ENCODE measurements around the gene RBFA.

DNA sequence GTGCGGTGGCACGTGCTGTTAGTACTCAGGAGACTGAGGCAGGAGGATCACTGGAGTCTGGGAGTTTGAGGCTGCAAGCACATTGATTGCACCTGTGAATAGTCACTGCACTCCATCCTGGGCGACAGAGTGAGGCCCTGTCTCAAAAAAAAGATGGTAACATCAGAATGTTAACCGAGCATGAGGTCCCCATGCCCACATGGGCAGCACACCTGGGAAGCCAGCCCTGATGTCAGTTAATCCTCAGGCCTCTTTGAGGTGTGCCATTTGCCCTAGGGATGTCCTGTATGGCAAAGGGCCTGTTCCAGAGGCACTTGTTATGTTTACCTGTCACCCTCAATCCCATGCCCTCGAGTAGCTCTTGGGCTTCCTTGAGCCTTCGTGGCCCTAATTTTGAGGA, 16.6 kb downstream of the RBFA start:
- no peak for TF ChIP-seq USF2 (IDR thresholded peaks at IDR 0.05; ENCODE audit: borderline replicate concordance, low read depth, low read length)
- TF ChIP-seq EP300 (IDR thresholded peaks at IDR 0.05; ENCODE audit: borderline replicate concordance in 1 of 2, low read depth in 1 of 2, low read length in 1 of 2): no peak
- TF ChIP-seq, protein P1, sequence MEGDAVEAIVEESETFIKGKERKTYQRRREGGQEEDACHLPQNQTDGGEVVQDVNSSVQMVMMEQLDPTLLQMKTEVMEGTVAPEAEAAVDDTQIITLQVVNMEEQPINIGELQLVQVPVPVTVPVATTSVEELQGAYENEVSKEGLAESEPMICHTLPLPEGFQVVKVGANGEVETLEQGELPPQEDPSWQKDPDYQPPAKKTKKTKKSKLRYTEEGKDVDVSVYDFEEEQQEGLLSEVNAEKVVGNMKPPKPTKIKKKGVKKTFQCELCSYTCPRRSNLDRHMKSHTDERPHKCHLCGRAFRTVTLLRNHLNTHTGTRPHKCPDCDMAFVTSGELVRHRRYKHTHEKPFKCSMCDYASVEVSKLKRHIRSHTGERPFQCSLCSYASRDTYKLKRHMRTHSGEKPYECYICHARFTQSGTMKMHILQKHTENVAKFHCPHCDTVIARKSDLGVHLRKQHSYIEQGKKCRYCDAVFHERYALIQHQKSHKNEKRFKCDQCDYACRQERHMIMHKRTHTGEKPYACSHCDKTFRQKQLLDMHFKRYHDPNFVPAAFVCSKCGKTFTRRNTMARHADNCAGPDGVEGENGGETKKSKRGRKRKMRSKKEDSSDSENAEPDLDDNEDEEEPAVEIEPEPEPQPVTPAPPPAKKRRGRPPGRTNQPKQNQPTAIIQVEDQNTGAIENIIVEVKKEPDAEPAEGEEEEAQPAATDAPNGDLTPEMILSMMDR (IDR thresholded peaks at IDR 0.05): no peak
- TF ChIP-seq JUND (IDR thresholded peaks at IDR 0.05): no peak
- TF ChIP-seq SMC3 (IDR thresholded peaks at IDR 0.05; ENCODE audit: low read depth, low read length): no peak
- TF ChIP-seq, protein P2, sequence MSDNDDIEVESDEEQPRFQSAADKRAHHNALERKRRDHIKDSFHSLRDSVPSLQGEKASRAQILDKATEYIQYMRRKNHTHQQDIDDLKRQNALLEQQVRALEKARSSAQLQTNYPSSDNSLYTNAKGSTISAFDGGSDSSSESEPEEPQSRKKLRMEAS (IDR thresholded peaks at IDR 0.05; ENCODE audit: low read depth): no peak
- TF ChIP-seq POLR2AphosphoS5 (IDR thresholded peaks at IDR 0.05; ENCODE audit: low read depth, low read length): no peak
- no peak for TF ChIP-seq FOSL2 (IDR thresholded peaks at IDR 0.05; ENCODE audit: borderline replicate concordance, low read depth)
- TF ChIP-seq TAF1 (IDR thresholded peaks at IDR 0.05; ENCODE audit: borderline replicate concordance, low read depth, low read length): no peak
- TF ChIP-seq RFX5 (IDR thresholded peaks at IDR 0.05; ENCODE audit: low read length): no peak
- no peak for TF ChIP-seq NRF1 (IDR thresholded peaks at IDR 0.05; ENCODE audit: low read depth, low read length)
- TF ChIP-seq REST (IDR thresholded peaks at IDR 0.05; ENCODE audit: low read depth, low read length): no peak
